ENCODE data around the gene KSR2. TPM values are rescaled to one million over a fixed set of nuclear protein-coding genes. Genes with fewer than 3 reads are reported as not detected.

KSR2 gene
- total RNA-seq, 1 experiment from 2014 or later, result 2.0 TPM

DNA sequence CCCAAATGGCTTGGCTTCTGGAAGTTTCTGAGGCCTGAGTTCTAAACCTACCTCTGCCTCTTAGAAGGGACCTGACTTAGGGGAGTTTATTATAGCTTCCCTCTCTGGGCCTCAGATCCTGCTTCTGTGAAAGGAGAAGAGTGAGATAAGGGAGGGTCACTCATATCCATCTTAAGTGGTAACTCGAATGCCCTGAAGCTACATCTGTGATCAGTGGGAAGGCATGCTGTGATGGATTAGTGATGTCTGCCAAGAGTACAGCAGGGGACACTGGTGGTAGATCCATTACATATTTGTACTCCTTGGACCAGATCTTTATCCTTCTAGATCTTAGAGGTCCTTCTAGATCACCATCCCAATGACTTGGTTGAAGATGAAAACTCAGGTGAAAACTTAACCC, 509.6 kb downstream of the KSR2 start:
- TF ChIP-seq EZH2 (IDR thresholded peaks at IDR 0.05; ENCODE audit: low read depth), result no peak
- TF ChIP-seq, protein P1, sequence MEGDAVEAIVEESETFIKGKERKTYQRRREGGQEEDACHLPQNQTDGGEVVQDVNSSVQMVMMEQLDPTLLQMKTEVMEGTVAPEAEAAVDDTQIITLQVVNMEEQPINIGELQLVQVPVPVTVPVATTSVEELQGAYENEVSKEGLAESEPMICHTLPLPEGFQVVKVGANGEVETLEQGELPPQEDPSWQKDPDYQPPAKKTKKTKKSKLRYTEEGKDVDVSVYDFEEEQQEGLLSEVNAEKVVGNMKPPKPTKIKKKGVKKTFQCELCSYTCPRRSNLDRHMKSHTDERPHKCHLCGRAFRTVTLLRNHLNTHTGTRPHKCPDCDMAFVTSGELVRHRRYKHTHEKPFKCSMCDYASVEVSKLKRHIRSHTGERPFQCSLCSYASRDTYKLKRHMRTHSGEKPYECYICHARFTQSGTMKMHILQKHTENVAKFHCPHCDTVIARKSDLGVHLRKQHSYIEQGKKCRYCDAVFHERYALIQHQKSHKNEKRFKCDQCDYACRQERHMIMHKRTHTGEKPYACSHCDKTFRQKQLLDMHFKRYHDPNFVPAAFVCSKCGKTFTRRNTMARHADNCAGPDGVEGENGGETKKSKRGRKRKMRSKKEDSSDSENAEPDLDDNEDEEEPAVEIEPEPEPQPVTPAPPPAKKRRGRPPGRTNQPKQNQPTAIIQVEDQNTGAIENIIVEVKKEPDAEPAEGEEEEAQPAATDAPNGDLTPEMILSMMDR (conservative IDR thresholded peaks at IDR 0.05), result no peak
- CTCF ChIA-PET, result no interaction called here
- BruUV-seq (replicated peaks), result no TSS peak

DNA sequence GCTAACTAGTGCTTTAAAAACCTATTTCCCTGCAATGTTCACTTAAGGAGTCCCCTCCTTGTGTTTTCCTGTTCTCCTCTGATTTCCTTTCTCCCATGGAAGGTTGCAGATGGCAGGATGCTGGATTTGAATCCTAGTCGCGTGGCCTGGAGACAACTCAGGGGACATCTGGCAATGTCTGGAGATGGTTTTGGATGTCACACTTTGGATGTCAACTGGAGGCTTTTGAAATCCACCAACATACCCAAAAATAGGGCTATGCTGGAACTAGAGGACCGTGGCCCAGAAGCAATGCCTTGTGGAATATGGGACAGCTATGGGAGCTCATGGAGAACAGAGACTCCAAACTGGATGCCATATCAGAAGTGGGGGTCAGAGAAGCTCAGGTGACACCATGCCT, 511.6 kb downstream of the KSR2 start:
- POLR2A ChIA-PET (ENCODE audit: unreplicated experiment), result no interaction called here
- Histone ChIP-seq H3K79me2 (ENCODE audit: low read depth) (no peaks in the 10 kb centered on the region), H2AFZ (no peak overlapping the region), H3K4me2 (no peak overlapping the region), H3K27ac (no peak overlapping the region), H3K9me2 (ENCODE audit: insufficient read depth) (no peaks in the 10 kb centered on the region), H3K9me3 (ENCODE audit: insufficient read depth, low read depth) (no peaks in the 10 kb centered on the region), H3K4me1 (replicated peaks; ENCODE audit: insufficient read depth) (no peaks in the 10 kb centered on the region), H3F3A (ENCODE audit: insufficient read depth, low read depth) (no peaks in the 10 kb centered on the region), H3K36me3 (ENCODE audit: low read depth) (no peaks in the 10 kb centered on the region), H3K4me3 (no peak overlapping the region), H4K20me1 (ENCODE audit: insufficient read depth) (no peaks in the 10 kb centered on the region), H3K27me3 (ENCODE audit: insufficient read depth, low read depth) (peaks cover 36% of the 10 kb centered on the region; the same call in 1 of the 2 replicates)
- TF ChIP-seq, protein P1 (conservative IDR thresholded peaks at IDR 0.05), result no peak
- TF ChIP-seq EZH2 (IDR thresholded peaks at IDR 0.05; ENCODE audit: low read depth), result no peak
- BruUV-seq (replicated peaks), result no TSS peak
- no peak for DNase-seq
- CTCF ChIA-PET, result no interaction called here
- intact Hi-C loops (cut with micrococcal nuclease; ENCODE audit: unreplicated experiment), result no loop called here

More for the DNA sequence above, 509.6 kb downstream of the KSR2 start:
- no peak for DNase-seq
- Histone ChIP-seq H3K9me2 (ENCODE audit: insufficient read depth) (no peaks in the 10 kb centered on the region), H3K4me1 (replicated peaks; ENCODE audit: insufficient read depth) (no peaks in the 10 kb centered on the region), H3K4me2 (no peak overlapping the region), H3K79me2 (ENCODE audit: low read depth) (no peaks in the 10 kb centered on the region), H4K20me1 (ENCODE audit: insufficient read depth) (no peaks in the 10 kb centered on the region), H3K36me3 (ENCODE audit: low read depth) (no peaks in the 10 kb centered on the region), H3K27ac (no peak overlapping the region), H3K9me3 (ENCODE audit: insufficient read depth, low read depth) (no peaks in the 10 kb centered on the region), H3K4me3 (no peak overlapping the region), H3F3A (ENCODE audit: insufficient read depth, low read depth) (no peaks in the 10 kb centered on the region), H2AFZ (no peak overlapping the region), H3K27me3 (ENCODE audit: insufficient read depth, low read depth) (peaks cover 28% of the 10 kb centered on the region; the same call in 1 of the 2 replicates)
- POLR2A ChIA-PET (ENCODE audit: unreplicated experiment), result no interaction called here
- intact Hi-C loops (cut with micrococcal nuclease; ENCODE audit: unreplicated experiment), result no loop called here

DNA sequence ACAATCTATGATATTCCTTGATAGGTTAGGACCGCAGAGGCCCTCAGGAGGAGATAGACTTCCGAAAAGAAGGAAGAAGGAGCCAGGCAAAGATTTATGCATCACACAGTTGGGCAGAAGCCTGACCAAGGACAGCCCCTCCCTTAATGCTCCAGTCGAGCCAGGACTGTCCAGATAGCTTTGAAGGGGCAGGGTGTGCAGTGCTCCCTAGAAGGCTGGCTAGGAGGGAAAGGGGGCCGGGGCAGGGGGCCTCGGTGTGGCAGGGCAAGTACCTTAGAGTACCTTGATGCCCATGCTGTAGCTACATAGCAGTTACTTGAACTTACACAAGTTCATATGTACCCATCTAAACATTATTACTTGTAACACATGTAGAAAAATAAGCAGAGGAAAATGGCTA, 512.7 kb downstream of the KSR2 start:
- no peaks in the 10 kb centered on the region for H3K9me3 ChIP-seq (ENCODE audit: insufficient read depth, low read depth)
- no peaks in the 10 kb centered on the region for H3F3A ChIP-seq (ENCODE audit: insufficient read depth, low read depth)
- no peak overlapping the region for H2AFZ ChIP-seq
- H3K9me2 ChIP-seq (ENCODE audit: insufficient read depth), result no peaks in the 10 kb centered on the region
- TF ChIP-seq, protein P1 (conservative IDR thresholded peaks at IDR 0.05), result no peak
- TF ChIP-seq EZH2 (IDR thresholded peaks at IDR 0.05; ENCODE audit: low read depth), result no peak
- H3K27ac ChIP-seq, result no peak overlapping the region
- H4K20me1 ChIP-seq (ENCODE audit: insufficient read depth), result no peaks in the 10 kb centered on the region
- no peaks in the 10 kb centered on the region for H3K4me1 ChIP-seq (replicated peaks; ENCODE audit: insufficient read depth)
- H3K4me3 ChIP-seq, result no peak overlapping the region
- intact Hi-C loops (cut with micrococcal nuclease; ENCODE audit: unreplicated experiment), result no loop called here
- peaks cover 41% of the 10 kb centered on the region; the same call in 1 of the 2 replicates for H3K27me3 ChIP-seq (ENCODE audit: insufficient read depth, low read depth)
- no peak for DNase-seq
- H3K79me2 ChIP-seq (ENCODE audit: low read depth), result no peaks in the 10 kb centered on the region
- POLR2A ChIA-PET (ENCODE audit: unreplicated experiment), result no interaction called here
- no peaks in the 10 kb centered on the region for H3K36me3 ChIP-seq (ENCODE audit: low read depth)
- H3K4me2 ChIP-seq, result no peak overlapping the region
- CTCF ChIA-PET, result no interaction called here
- BruUV-seq (replicated peaks), result no TSS peak
